ENCODE results near the gene BACE2.
"Not testable (repeated sequence)": the region's sequence is repeated elsewhere in the genome, so short reads cannot be mapped to it uniquely, and the experiment has no call there.

Gene BACE2

DNA sequence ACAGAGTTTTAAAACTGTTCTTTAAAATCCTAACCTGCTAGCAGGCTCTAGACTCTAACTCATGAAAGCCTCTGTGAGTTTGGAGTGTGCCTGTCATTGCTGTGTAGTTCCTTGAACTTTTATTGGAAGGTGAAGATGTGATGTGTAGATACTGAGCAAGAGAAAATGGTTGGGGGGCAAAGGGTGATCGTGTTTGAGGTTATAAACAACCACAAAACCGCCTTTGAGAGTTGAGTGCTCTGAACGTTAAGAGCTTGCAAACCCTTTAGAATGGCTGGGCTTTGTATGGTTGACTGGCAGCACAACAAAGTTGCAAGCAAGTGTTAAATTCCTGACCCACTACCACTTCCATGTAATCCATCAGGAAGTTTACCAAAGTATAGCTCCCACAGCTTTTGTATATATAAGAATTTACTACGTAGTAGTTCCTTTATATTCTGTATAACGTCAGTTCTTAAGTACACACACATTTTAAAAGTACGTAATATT, 19.6 kb downstream of the BACE2 start:
- Mint-ChIP-seq H3K9me3 (peaks cover 11% of the 10 kb centered on the region), H3K4me3 (no peak overlapping the region), H3K27ac (peak overlapping the region; percentile 45), H3K27me3 (no peaks in the 10 kb centered on the region), H3K36me3 (peaks cover 19% of the 10 kb centered on the region), H3K4me1 (peaks cover 65% of the 10 kb centered on the region)
- ATAC-seq: no peak

DNA sequence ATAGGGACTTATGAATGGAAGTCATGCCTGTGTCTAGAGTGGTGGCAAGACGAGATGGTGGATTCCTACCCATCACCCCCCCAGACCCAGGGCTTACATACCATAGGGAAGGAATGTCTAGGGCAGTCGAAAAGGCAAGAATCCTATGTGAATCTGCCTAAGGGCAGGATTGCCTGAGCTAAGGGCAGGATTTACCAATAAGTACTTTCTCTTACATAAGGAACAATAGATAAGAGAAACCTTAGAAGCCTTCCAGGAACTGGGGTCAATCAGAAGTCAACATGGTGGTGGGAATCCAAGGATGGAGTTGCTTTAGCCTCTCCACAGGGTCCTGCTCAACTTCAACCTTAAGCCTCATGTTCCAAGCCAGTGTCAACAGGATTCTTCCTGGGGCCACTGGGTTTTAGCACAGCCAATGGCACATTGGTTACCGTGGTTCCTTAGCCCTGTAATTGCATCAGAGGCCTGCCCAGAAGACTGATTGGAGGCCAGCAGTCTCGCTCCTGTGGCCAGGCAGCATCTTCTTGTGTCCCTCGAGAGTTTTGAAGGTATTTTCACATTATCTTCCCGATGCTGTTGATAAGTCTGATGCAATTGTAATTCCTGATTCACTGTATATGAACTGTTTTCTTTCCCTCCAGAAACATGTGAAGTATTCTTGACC, 20.7 kb downstream of the BACE2 start:
- no peak for ATAC-seq
- peaks cover 69% of the 10 kb centered on the region for H3K4me1 Mint-ChIP-seq
- H3K27ac Mint-ChIP-seq: no peak overlapping the region
- peaks cover 11% of the 10 kb centered on the region for H3K9me3 Mint-ChIP-seq
- H3K4me3 Mint-ChIP-seq: no peak overlapping the region
- H3K36me3 Mint-ChIP-seq: peaks cover 19% of the 10 kb centered on the region
- H3K27me3 Mint-ChIP-seq: no peaks in the 10 kb centered on the region

DNA sequence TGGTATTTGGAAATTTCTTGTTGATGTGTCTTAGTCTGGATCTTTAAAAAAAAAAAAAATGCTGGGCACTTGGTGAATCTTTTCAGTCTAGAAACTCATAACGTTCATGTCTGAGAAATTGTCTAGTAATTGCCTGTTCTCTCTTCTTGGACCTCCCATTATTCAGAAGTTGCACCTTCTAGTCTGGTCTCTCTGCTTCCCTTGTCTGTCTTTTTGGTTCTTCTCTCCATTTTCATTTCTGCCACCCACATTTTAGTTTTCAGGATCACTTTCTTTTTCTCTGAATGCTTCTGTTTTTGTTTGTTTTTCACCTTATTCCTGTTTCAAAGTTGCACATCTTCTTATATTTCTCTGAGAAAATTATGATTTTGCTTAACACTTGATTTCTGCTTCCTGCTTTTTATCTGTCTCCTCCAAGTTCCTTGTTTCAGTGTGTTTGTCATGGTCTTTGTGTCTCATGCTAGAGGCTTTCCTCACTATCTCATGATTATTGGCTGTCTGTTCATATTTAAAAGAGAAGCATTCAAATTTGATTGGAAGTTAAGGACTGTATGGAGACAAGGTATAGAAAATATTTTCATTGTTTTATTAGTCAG, 21.3 kb downstream of the BACE2 start:
- Mint-ChIP-seq H3K27me3 (no peaks in the 10 kb centered on the region), H3K27ac (peak overlapping the region; percentile 0), H3K9me3 (peaks cover 11% of the 10 kb centered on the region), H3K36me3 (peaks cover 19% of the 10 kb centered on the region), H3K4me3 (no peak overlapping the region), H3K4me1 (peaks cover 69% of the 10 kb centered on the region)
- no peak for ATAC-seq

DNA sequence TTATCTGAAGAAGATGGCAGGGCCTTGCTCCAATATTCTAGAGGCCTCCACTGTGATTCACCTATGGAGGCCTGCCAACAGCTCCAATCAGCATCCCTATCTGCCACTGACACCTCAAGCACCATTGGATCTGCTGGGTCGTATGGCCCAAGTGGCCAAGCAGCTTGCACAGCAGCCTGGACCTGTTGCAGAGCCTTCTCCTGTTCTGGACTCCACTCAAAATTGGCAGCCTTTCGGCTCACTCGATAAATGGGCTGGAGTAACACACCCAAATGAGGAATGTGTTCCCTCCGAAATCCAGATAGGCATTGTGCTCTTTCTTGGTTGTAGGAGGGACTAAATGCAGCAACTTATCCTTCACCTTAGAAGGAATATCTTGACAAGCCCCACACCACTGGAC, 24.6 kb downstream of the BACE2 start:
- H3K4me3 Mint-ChIP-seq, H3K27me3 Mint-ChIP-seq, ATAC-seq: not testable (repeated sequence)
- Mint-ChIP-seq H3K27ac (peak overlapping the region; percentile 42), H3K4me1 (peaks cover 67% of the 10 kb centered on the region), H3K9me3 (peaks cover 11% of the 10 kb centered on the region), H3K36me3 (peaks cover 19% of the 10 kb centered on the region)

DNA sequence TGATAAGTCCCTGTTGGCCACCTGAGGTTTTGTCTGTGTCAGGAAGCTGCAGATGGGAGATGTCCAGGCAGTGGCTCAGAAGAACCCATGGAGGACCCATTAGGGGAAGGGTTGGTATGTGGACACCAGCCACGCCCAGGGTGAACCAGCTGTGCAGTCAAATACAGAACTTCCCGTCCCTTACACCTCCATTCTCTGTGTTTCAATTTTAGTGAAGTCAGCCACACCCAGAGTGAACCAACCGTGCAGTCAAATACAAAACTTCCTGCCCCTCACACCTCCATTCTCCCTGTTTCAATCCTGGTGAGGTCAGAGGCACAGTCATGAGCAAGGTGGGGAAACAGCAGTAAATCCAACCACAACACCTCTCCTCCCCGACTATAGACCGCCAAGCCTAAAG, 27.4 kb downstream of the BACE2 start:
- H3K9me3 Mint-ChIP-seq: peaks cover 5% of the 10 kb centered on the region
- peaks cover 6% of the 10 kb centered on the region for H3K36me3 Mint-ChIP-seq
- H3K4me1 Mint-ChIP-seq: peaks cover 63% of the 10 kb centered on the region
- H3K4me3 Mint-ChIP-seq: no peak overlapping the region
- H3K27ac Mint-ChIP-seq: peak overlapping the region; percentile 52
- ATAC-seq: peak; percentile 83
- H3K27me3 Mint-ChIP-seq: no peaks in the 10 kb centered on the region

DNA sequence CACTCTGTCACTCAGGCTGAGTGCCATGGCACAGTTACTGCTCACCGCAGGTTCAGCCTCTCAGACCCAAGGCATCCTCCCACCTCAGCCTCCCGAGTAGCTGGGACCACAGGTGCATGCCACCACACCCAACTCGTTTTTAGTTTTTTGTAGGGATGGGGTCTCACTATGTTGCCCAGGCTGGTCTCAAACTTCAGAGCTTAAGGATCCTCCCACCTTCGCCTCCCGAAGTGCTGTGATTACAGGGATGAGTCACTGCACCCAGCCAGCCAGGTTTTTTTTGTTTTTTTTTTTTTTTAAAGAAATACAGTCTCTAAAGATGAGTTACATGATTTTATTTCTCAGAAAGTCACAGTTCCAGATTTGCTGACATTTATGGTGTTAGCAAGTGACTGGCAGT, 29.0 kb downstream of the BACE2 start:
- H3K27ac Mint-ChIP-seq: no peak overlapping the region
- H3K27me3 Mint-ChIP-seq: no peaks in the 10 kb centered on the region
- no peak for ATAC-seq
- H3K4me1 Mint-ChIP-seq: peaks cover 55% of the 10 kb centered on the region
- peaks cover 16% of the 10 kb centered on the region for H3K36me3 Mint-ChIP-seq
- no peak overlapping the region for H3K4me3 Mint-ChIP-seq
- H3K9me3 Mint-ChIP-seq: no peaks in the 10 kb centered on the region

DNA sequence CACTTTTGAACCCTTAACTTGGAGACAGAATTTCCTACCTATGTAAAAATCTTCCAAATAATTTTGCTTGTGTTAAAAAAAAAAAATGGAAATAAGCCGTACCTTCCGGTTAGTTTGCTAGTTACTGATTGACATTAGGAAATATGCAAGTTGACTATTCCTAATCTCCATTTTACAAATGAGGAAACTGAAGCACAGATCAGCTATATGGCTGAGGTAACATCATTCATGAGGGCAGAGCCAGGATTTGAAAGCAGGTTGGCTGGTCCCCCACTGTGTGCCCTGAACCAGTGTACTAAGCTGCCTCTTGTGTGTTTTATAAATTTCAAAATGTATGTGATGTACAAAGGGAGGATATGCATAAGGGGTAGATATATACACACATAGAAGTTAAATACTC, 29.6 kb downstream of the BACE2 start:
- peaks cover 22% of the 10 kb centered on the region for H3K36me3 Mint-ChIP-seq
- no peaks in the 10 kb centered on the region for H3K9me3 Mint-ChIP-seq
- H3K27me3 Mint-ChIP-seq: no peaks in the 10 kb centered on the region
- H3K4me3 Mint-ChIP-seq: no peak overlapping the region
- H3K27ac Mint-ChIP-seq: no peak overlapping the region
- ATAC-seq: no peak
- H3K4me1 Mint-ChIP-seq: peaks cover 49% of the 10 kb centered on the region

DNA sequence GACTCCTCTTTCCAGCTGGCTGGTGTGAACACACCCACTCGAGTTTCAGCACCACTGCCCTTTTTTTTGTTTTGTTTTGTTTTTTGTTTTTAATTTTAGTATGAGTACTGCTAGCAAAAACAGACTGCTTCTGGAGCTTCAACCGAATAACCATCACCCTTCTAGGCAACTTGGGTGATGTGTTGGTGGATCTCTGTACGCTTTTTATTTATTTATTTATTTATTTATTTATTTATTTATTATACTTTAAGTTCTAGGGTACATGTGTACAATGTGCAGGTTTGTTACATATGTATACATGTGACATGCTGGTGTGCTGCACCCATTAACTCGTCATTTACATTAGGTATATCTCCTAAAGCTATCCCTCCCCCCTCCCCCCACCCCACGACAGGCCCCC, 30.7 kb downstream of the BACE2 start:
- not testable (repeated sequence) for ATAC-seq, H3K27me3 Mint-ChIP-seq, H3K9me3 Mint-ChIP-seq, H3K4me3 Mint-ChIP-seq
- peak overlapping the region; percentile 39 for H3K27ac Mint-ChIP-seq
- H3K36me3 Mint-ChIP-seq: peaks cover 31% of the 10 kb centered on the region
- peaks cover 55% of the 10 kb centered on the region for H3K4me1 Mint-ChIP-seq

DNA sequence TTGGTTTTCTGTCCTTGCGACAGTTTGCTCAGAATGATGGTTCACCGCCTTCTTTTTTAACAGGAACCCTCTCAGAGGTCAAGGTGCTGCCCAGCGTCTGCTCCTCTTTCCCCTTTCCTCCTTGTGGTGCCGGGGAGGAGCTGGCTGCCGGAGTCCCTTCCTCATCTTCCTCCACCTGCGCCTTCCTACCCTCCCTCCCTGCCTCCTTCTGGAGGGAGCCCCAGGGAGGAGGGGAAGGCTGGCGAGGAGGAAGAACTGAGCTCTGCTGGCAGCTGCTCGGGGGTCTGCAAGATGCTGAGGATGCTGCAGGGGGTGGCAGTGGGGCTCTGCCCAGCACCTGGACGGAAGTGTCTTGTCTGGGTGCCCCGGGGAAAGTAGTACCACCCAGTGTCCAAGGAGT, 31.2 kb downstream of the BACE2 start:
- H3K36me3 Mint-ChIP-seq: peaks cover 33% of the 10 kb centered on the region
- no peak for ATAC-seq
- H3K4me1 Mint-ChIP-seq: peaks cover 56% of the 10 kb centered on the region
- no peaks in the 10 kb centered on the region for H3K27me3 Mint-ChIP-seq
- no peak overlapping the region for H3K4me3 Mint-ChIP-seq
- H3K27ac Mint-ChIP-seq: peak overlapping the region; percentile 39
- no peaks in the 10 kb centered on the region for H3K9me3 Mint-ChIP-seq

DNA sequence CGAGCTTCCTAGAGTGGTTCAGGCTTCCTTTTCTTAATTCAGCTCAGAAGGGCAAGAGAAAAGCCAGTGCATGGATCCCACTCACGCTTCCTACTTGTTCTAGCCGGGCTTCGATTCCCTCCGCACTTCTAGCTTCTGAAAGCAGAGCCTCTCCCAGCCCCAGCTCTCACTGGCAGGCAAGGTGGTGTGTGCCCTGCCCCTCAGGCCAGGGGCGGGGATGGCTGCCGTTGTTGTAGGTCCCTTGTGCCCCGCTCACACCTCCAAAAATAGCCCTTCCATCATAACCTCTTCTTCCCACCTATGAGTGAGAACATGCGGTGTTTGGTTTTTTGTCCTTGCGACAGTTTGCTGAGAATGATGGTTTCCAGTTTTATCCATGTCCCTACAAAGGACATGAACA, 31.6 kb downstream of the BACE2 start:
- no peak overlapping the region for H3K4me3 Mint-ChIP-seq

DNA sequence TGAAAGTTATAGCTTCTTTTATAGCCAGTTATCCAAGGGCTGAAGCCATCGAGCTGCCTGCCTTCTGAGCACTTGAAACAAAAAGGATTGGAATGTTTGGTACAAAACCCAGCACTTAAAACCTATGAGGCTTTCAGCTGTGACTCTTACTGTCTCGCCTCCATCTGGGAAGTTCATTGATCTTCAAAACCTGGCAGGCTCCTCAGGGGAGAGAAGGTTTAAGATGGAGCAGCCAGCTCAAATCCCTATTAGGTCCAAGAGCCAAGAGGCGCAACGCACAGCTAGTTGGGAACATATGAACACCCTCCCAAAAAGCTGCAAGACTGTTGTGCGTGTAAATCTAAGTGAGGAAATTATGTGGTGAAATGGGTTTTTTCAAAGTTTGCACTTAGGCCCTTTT, 33.4 kb downstream of the BACE2 start:
- Mint-ChIP-seq H3K27ac (no peak overlapping the region), H3K27me3 (no peaks in the 10 kb centered on the region), H3K4me3 (no peak overlapping the region), H3K4me1 (peaks cover 37% of the 10 kb centered on the region), H3K9me3 (no peaks in the 10 kb centered on the region), H3K36me3 (peaks cover 37% of the 10 kb centered on the region)
- ATAC-seq: no peak

More for the DNA sequence above, 31.6 kb downstream of the BACE2 start:
- no peaks in the 10 kb centered on the region for H3K9me3 Mint-ChIP-seq
- no peak for ATAC-seq
- H3K27me3 Mint-ChIP-seq: no peaks in the 10 kb centered on the region
- peaks cover 33% of the 10 kb centered on the region for H3K36me3 Mint-ChIP-seq
- H3K4me1 Mint-ChIP-seq: peaks cover 55% of the 10 kb centered on the region
- peak overlapping the region; percentile 39 for H3K27ac Mint-ChIP-seq

DNA sequence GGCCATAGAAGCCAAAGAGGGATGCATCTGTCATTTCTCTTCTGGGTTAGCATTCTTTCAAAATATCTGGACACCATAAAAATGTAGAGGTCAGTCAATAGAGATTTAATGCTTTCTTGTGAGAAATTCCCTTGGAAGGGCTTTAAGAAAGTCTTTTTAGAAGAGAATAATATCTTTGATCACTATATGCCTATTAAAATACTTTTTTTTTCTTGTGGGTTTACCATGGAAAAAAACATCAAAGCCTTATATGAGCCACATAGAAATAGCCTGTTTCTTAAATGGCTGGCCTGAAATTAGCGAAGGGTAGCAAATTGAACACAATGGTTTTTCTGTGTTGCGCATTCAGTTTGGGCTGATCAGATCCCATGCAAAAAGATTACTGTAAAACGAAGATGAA, 36.8 kb downstream of the BACE2 start:
- peaks cover 26% of the 10 kb centered on the region for H3K4me1 Mint-ChIP-seq
- H3K9me3 Mint-ChIP-seq: no peaks in the 10 kb centered on the region
- no peak for ATAC-seq
- H3K4me3 Mint-ChIP-seq: no peak overlapping the region
- peaks cover 39% of the 10 kb centered on the region for H3K36me3 Mint-ChIP-seq
- H3K27ac Mint-ChIP-seq: no peak overlapping the region
- no peaks in the 10 kb centered on the region for H3K27me3 Mint-ChIP-seq

DNA sequence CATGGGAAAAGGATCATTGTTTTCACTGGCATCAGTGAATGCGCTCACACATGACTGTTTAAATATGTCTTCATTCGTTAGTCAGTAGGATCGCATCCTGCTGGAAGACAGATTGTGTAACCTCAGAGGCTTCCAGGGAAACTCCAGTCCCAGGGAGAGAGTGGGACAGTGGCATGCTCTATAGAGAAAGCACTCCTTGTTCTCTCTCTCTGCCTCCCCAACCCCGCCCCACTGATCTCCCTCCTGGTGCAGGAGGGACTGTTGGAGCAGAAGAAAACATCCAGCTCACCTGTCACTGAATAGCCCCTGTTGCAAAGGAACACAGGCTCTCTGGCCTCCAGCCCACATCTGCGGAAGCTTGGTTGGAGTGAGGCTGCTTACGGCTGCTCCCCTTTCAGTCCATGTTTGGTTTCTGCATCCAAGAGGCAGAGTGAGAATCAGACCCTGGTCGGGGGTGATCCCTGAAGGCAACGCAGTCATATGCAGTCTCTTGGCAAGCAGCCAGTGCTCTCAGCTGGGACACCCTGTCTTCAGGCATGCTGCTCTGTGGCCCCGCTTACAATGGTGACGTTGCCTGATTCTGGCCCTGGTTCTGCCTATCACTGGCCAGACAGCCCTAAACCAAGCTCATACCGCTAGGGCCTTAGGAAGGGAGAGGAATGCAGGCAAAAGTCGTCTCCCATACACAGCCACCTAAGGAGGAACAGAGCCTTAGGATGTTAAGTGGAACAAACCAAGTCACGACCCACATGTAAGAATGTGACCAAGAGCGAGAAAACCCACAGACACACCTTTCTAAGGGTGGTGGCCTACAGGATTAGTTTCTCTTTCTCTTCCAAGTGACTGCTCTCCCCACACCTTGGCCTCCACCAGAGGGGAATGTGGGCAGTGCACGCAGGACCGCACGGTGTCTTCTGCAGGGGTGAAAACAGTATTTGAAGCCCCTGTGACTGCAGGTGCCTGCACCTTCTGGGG, 39.7 kb downstream of the BACE2 start:
- Mint-ChIP-seq H3K27me3 (no peaks in the 10 kb centered on the region), H3K4me3 (no peak overlapping the region), H3K36me3 (peaks cover 37% of the 10 kb centered on the region), H3K4me1 (peaks cover 21% of the 10 kb centered on the region), H3K27ac (peak overlapping the region; percentile 14), H3K9me3 (no peaks in the 10 kb centered on the region)
- ATAC-seq: no peak

DNA sequence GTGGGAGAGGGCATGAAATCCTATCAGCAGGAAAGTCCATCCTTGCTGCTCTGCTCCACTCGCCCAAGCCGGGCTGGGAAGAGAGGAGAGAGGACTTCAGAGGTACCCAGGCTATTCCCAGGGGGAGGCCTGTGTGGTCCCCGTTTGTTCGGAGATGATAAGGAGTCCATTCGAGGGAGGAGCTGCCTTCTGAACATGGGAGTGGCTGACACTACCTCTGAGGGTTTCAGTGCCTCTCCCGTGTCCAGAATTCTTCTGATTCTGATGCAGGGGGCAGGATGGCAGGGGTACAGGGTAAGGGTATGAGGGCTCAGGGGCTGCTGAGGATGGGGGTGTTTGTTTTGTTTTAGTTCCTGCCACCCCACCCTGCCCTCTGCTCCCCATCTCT, 40.4 kb downstream of the BACE2 start:
- Mint-ChIP-seq H3K9me3 (no peaks in the 10 kb centered on the region), H3K27me3 (no peaks in the 10 kb centered on the region), H3K4me1 (peaks cover 16% of the 10 kb centered on the region), H3K4me3 (no peak overlapping the region), H3K27ac (peak overlapping the region; percentile 14), H3K36me3 (peaks cover 36% of the 10 kb centered on the region)
- ATAC-seq: no peak

DNA sequence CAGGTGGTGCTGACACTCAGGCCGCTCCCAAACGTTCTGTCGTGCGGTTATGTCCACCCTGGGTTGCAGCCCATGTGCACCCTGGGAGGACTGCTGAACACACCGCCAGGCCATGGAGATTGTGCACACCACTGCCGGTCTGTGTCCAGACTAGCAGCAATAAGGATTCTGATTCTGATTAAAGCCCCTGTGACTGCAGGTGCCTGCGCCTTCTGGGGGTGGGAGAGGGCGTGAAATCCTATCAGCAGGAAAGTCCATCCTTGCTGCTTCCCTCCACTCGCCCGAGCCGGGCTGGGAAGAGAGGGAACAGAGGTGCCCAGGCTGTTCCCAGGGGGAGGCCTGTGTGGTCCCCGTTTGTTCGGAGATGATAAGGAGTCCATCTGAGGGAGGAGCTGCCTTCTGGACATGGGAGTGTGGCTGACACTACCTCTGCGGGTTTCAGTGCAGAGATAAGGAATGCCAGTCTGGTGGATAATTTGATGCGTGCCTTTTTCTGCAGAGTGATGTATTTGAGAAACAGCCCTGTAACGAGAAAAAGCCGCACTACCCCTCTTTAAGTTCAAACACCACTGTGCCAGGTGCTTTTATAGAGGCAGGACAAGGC, 41.2 kb downstream of the BACE2 start:
- Mint-ChIP-seq H3K27ac (no peak overlapping the region), H3K36me3 (peaks cover 34% of the 10 kb centered on the region), H3K4me1 (peaks cover 15% of the 10 kb centered on the region), H3K27me3 (no peaks in the 10 kb centered on the region), H3K9me3 (no peaks in the 10 kb centered on the region), H3K4me3 (no peak overlapping the region)
- no peak for ATAC-seq
